HCT116 (cell line): ENCODE results near the gene GALNT13. TPM values are rescaled to one million over a fixed set of nuclear protein-coding genes. Genes with fewer than 3 reads are reported as not detected.

Experiments
- ATAC-seq: fragments of 200-7000 bp; cut with Tn5 transposase; 2 replicates; pipeline ENCODE4 v1.9.1; 2020; ENCODE audit warnings: mild to moderate bottlenecking, moderate library complexity
- BruUV-seq: library from RNA; stranded (reverse); fragments of 400-500 nt; replicated peaks from 2 replicates; lab custom pipeline; 2021; lab: Mats Ljungman, UMichigan
- CTCF ChIA-PET: fragments of 300-600 bp; sonication (Branson Sonifier 250); formaldehyde crosslinking; loops from one replicate; lab custom pipeline; 2021; ENCODE audit warnings: antibody characterized with exemption; lab: Charles Lee
- POLR2A ChIA-PET: fragments of 300-600, 350-600 bp; sonication (Branson Sonifier 250); formaldehyde crosslinking; loops from one replicate; lab custom pipeline; 2021; ENCODE audit warnings: antibody characterized with exemption; lab: Charles Lee
- RAD21 ChIA-PET, 2 experiments: fragments of 300-600 bp; sonication (Branson Sonifier 250); formaldehyde crosslinking; loops; one replicate each; lab custom pipeline; 2023; ENCODE audit warnings: low total read pairs in 2 of 2; ENCODE audit not compliant: uncharacterized antibody in 2 of 2, unreplicated experiment in 2 of 2, low non-redundant PET in 1 of 2; lab: Charles Lee
- DNase-seq: peaks from one replicate; pipeline ENCODE4 v3.0.0-alpha.2; 2010; ENCODE audit warnings: low read depth, low spot score
- H2AFZ ChIP-seq: fragments of 200-600 bp; shearing (Covaris generic), sonication (generic); 2 replicates; pipeline ENCODE4 v1.6.1; 2017; ENCODE audit warnings: low read depth, mixed run types, mixed read lengths, antibody characterized with exemption, low read length; ENCODE audit not compliant: poor library complexity, severe bottlenecking
- H3K27ac ChIP-seq: 2 replicates; pipeline ENCODE4 v1.5.1; 2012; ENCODE audit warnings: low read depth, low read length
- H3K27me3 ChIP-seq: fragments of 200-600 bp; sonication (generic); 2 replicates; pipeline ENCODE4 v1.6.1; 2016; ENCODE audit warnings: mixed run types, low read length, mixed read lengths; ENCODE audit not compliant: insufficient read depth
- H3K36me3 ChIP-seq, 2 experiments: fragments of 200-500 bp in 1 of 2; fragments of 200-600 bp in 1 of 2; sonication (Bioruptor generic) in 1 of 2; sonication (generic) in 1 of 2; 2 replicates each; pipeline versions ENCODE4 v1.5.1 to v1.6.1; 2014 to 2016; ENCODE audit warnings: low read length in 2 of 2, inconsistent platforms in 1 of 2, mixed read lengths in 1 of 2, mixed run types in 1 of 2; ENCODE audit not compliant: insufficient read depth in 2 of 2, control insufficient read depth in 1 of 2
- H3K4me1 ChIP-seq, 2 experiments: fragments of 200-600 bp in 1 of 2; sonication (generic) in 1 of 2; 2 replicates each; pipeline versions ENCODE4 v1.5.1 to v1.6.1; 2012 to 2017; ENCODE audit warnings: low read length in 2 of 2, inconsistent platforms in 1 of 2, mild to moderate bottlenecking in 1 of 2, mixed read lengths in 1 of 2, mixed run types in 1 of 2, moderate library complexity in 1 of 2; ENCODE audit not compliant: insufficient read depth in 2 of 2, control insufficient read depth in 1 of 2
- H3K4me2 ChIP-seq: fragments of 200-600 bp; sonication (generic); 2 replicates; pipeline ENCODE4 v1.6.1; 2017; ENCODE audit warnings: mixed run types, low read length, mixed read lengths
- H3K4me3 ChIP-seq, 2 experiments: fragments of 200-600 bp in 1 of 2; sonication (generic) in 1 of 2; replicated peaks in 1 of 2; 2 replicates each; pipeline ENCODE4 v1.5.1; 2011 to 2016; ENCODE audit warnings: low read length in 2 of 2, control low read depth in 1 of 2, low read depth in 1 of 2, mild to moderate bottlenecking in 1 of 2, mixed read lengths in 1 of 2, mixed run types in 1 of 2
- H3K79me2 ChIP-seq: fragments of 200-600 bp; sonication (generic); 2 replicates; pipeline ENCODE4 v1.6.1; 2017; ENCODE audit warnings: mild to moderate bottlenecking, mixed run types, low read length, moderate library complexity, mixed read lengths; ENCODE audit not compliant: insufficient read depth
- H3K9ac ChIP-seq: fragments of 200-600 bp; sonication (generic); 2 replicates; pipeline ENCODE4 v1.6.1; 2016; ENCODE audit warnings: low read length, mixed read lengths
- H3K9me2 ChIP-seq: fragments of 200-600 bp; sonication (generic), shearing (Covaris generic); 2 replicates; pipeline ENCODE4 v1.6.1; 2017; ENCODE audit warnings: mixed run types, mild to moderate bottlenecking, moderate library complexity; ENCODE audit not compliant: insufficient read depth
- H3K9me3 ChIP-seq, 2 experiments: fragments of 200-500 bp in 1 of 2; fragments of 200-600 bp in 1 of 2; sonication (Bioruptor generic) in 1 of 2; sonication (generic) in 1 of 2; 2 replicates each; pipeline ENCODE4 v1.6.1; 2014 to 2017; ENCODE audit warnings: low read length in 2 of 2, mixed read lengths in 2 of 2, inconsistent platforms in 1 of 2, low read depth in 1 of 2, mild to moderate bottlenecking in 1 of 2, mixed run types in 1 of 2, moderate library complexity in 1 of 2; ENCODE audit not compliant: control insufficient read depth in 1 of 2, insufficient read depth in 1 of 2
- H4K20me1 ChIP-seq: fragments of 200-600 bp; sonication (generic), shearing (Covaris generic); 2 replicates; pipeline ENCODE4 v1.6.1; 2017; ENCODE audit warnings: mixed run types, mild to moderate bottlenecking, moderate library complexity; ENCODE audit not compliant: insufficient read depth
- ATF3 ChIP-seq: IDR thresholded peaks from 2 replicates; pipeline ENCODE4 v1.6.1; 2012
- CBX3 ChIP-seq: IDR thresholded peaks from 2 replicates; pipeline ENCODE4 v1.6.1; 2012; ENCODE audit warnings: low read depth
- CEBPB ChIP-seq: IDR thresholded peaks from 2 replicates; pipeline ENCODE4 v1.6.1; 2012; ENCODE audit warnings: low read depth
- EGR1 ChIP-seq: IDR thresholded peaks from 2 replicates; pipeline ENCODE4 v1.6.1; 2012; ENCODE audit warnings: low read depth
- ELF1 ChIP-seq: IDR thresholded peaks from 2 replicates; pipeline ENCODE4 v1.6.1; 2012; ENCODE audit warnings: low read depth, borderline replicate concordance
- FOSL1 ChIP-seq: IDR thresholded peaks from 2 replicates; pipeline ENCODE4 v1.6.1; 2012; ENCODE audit warnings: low read depth
- JUND ChIP-seq: IDR thresholded peaks from 2 replicates; pipeline ENCODE4 v1.6.1; 2012
- MAX ChIP-seq: IDR thresholded peaks from 2 replicates; pipeline ENCODE4 v1.6.1; 2012
- POLR2A ChIP-seq: IDR thresholded peaks from 2 replicates; pipeline ENCODE4 v1.7.0; 2011; ENCODE audit warnings: borderline replicate concordance; ENCODE audit not compliant: insufficient read depth, insufficient read length; ENCODE audit errors: extremely low read depth
- POLR2AphosphoS5 ChIP-seq: IDR thresholded peaks from 2 replicates; pipeline ENCODE4 v1.6.1; 2011; ENCODE audit warnings: mild to moderate bottlenecking, low read depth, low read length, moderate library complexity
- REST ChIP-seq: IDR thresholded peaks from 2 replicates; pipeline ENCODE4 v1.6.1; 2012; ENCODE audit warnings: low read depth
- SIN3A ChIP-seq: IDR thresholded peaks from 2 replicates; pipeline ENCODE4 v1.6.1; 2012; ENCODE audit warnings: low read depth
- ZFX ChIP-seq: fragments of 450-650 bp; IDR thresholded peaks from 2 replicates; pipeline ENCODE4 v1.6.1; 2017
- intact Hi-C: fragments of 100-400 bp; cut with micrococcal nuclease; formaldehyde crosslinking; loops from 2 replicates; pipeline ENCODE4 v1.10.0; 2022
- total RNA-seq: library from RNA; stranded (reverse); gene quantifications from one replicate; pipeline ENCODE4 v1.2.1, GENCODE V29; 2021; ENCODE audit not compliant: unreplicated experiment

GALNT13 gene
- total RNA-seq, 1 experiment from 2014 or later = 0.44 TPM

GRCh38 chr2:154391051-154391450 is 519.3 kb downstream of the GALNT13 start:
- no peaks in the 10 kb centered on the region for H3K9me3 ChIP-seq
- H3K4me3 ChIP-seq = no peak overlapping the region
- no peaks in the 10 kb centered on the region for H3K36me3 ChIP-seq
- no peaks in the 10 kb centered on the region for H3K9me2 ChIP-seq
- no peak for DNase-seq
- intact Hi-C loops = no loop called here
- BruUV-seq = no TSS peak
- H3K27ac ChIP-seq = no peak overlapping the region
- no peaks in the 10 kb centered on the region for H4K20me1 ChIP-seq
- TF ChIP-seq FOSL1 (no peak), CEBPB (no peak), SIN3A (no peak), POLR2AphosphoS5 (no peak), REST (no peak), ATF3 (no peak), JUND (no peak), MAX (no peak), EGR1 (no peak), CBX3 (no peak), POLR2A (no peak), ELF1 (no peak), ZFX (no peak)
- RAD21 ChIA-PET = no interaction called here
- POLR2A ChIA-PET = no interaction called here
- no peaks in the 10 kb centered on the region for H3K79me2 ChIP-seq
- no peak for ATAC-seq
- no peaks in the 10 kb centered on the region for H3K4me1 ChIP-seq
- H3K9ac ChIP-seq = no peak overlapping the region
- CTCF ChIA-PET = no interaction called here
- no peak overlapping the region for H3K4me2 ChIP-seq
- no peak overlapping the region for H2AFZ ChIP-seq
- H3K27me3 ChIP-seq = no peaks in the 10 kb centered on the region
